Neural progenitor cell (in vitro differentiated cells): Measurements from ENCODE around the gene FOXI1. TPM values are rescaled to one million over a fixed set of nuclear protein-coding genes. Genes with fewer than 3 reads are reported as not detected.
A peak's percentile ranks its signal among the peaks of the same experiment; 100 is the strongest.

Source experiments
- DNase-seq: peaks from one replicate; pipeline ENCODE4 v3.0.0-alpha.2; 2016; ENCODE audit warnings: low spot score
- H2AFZ ChIP-seq: fragments of 200-600 bp; sonication (generic); replicated peaks from 2 replicates; pipeline ENCODE4 v1.6.1; 2016; ENCODE audit warnings: antibody characterized with exemption
- H3F3A ChIP-seq: fragments of 200-600 bp; sonication (generic); 2 replicates; pipeline ENCODE4 v1.6.1; 2016; ENCODE audit warnings: antibody characterized with exemption, low read depth
- H3K27ac ChIP-seq: fragments of 200-600 bp; sonication (generic); 2 replicates; pipeline ENCODE4 v1.5.1; 2016; ENCODE audit warnings: mild to moderate bottlenecking
- H3K27me3 ChIP-seq: fragments of 200-600 bp; sonication (generic); 2 replicates; pipeline ENCODE4 v1.6.1; 2016; ENCODE audit warnings: mild to moderate bottlenecking, moderate library complexity
- H3K36me3 ChIP-seq: fragments of 200-600 bp; sonication (generic); 2 replicates; pipeline ENCODE4 v1.5.1; 2016
- H3K4me1 ChIP-seq: fragments of 200-600 bp; sonication (generic); 2 replicates; pipeline ENCODE4 v1.6.1; 2016; ENCODE audit warnings: mixed run types
- H3K4me2 ChIP-seq: fragments of 200-600 bp; sonication (generic); 2 replicates; pipeline ENCODE4 v1.6.1; 2016
- H3K4me3 ChIP-seq: fragments of 200-600 bp; sonication (generic); 2 replicates; pipeline ENCODE4 v1.5.1; 2016
- H3K79me2 ChIP-seq: fragments of 200-600 bp; sonication (generic); 2 replicates; pipeline ENCODE4 v1.6.1; 2016; ENCODE audit warnings: low read depth
- H3K9ac ChIP-seq: fragments of 200-600 bp; sonication (generic); 2 replicates; pipeline ENCODE4 v1.6.1; 2016
- H3K9me3 ChIP-seq: fragments of 200-600 bp; sonication (generic); 2 replicates; pipeline ENCODE4 v1.5.1; 2016; ENCODE audit warnings: low read depth
- H4K20me1 ChIP-seq: fragments of 200-600 bp; sonication (generic); 2 replicates; pipeline ENCODE4 v1.6.1; 2016; ENCODE audit warnings: low read depth
- H3K27ac Mint-ChIP-seq: 3 replicates; pipeline ENCODE4 v1.8.0; 2021; ENCODE audit warnings: mixed read lengths
- H3K27me3 Mint-ChIP-seq: 2 replicates; pipeline ENCODE4 v1.8.0; 2022; ENCODE audit warnings: low read depth, mild to moderate bottlenecking, inconsistent platforms, moderate library complexity, mixed read lengths; ENCODE audit not compliant: insufficient read depth
- H3K36me3 Mint-ChIP-seq: 3 replicates; pipeline ENCODE4 v1.8.0; 2021; ENCODE audit warnings: mixed read lengths
- H3K4me1 Mint-ChIP-seq: 3 replicates; pipeline ENCODE4 v1.8.0; 2021; ENCODE audit warnings: mixed read lengths
- H3K4me3 Mint-ChIP-seq: 3 replicates; pipeline ENCODE4 v1.8.0; 2021; ENCODE audit warnings: mild to moderate bottlenecking, moderate library complexity, mixed read lengths
- H3K9me3 Mint-ChIP-seq: 3 replicates; pipeline ENCODE4 v1.8.0; 2020; ENCODE audit warnings: mixed read lengths
- CTCF ChIP-seq: fragments of 200-600 bp; sonication (generic); IDR thresholded peaks from 2 replicates; pipeline ENCODE4 v1.5.1; 2017; ENCODE audit warnings: antibody characterized with exemption, mild to moderate bottlenecking
- EZH2 ChIP-seq: fragments of 200-600 bp; sonication (generic); IDR thresholded peaks from 2 replicates; pipeline ENCODE4 v1.6.1; 2017; ENCODE audit warnings: antibody characterized with exemption, mild to moderate bottlenecking, moderate library complexity
- EZH2phosphoT487 ChIP-seq: fragments of 200-600 bp; sonication (generic); IDR thresholded peaks from 2 replicates; pipeline ENCODE4 v1.6.1; 2017; ENCODE audit warnings: antibody characterized with exemption
- total RNA-seq: library from RNA; depleted of rRNA; stranded (reverse); fragments of >200 nt; gene quantifications from 2 replicates; pipeline ENCODE4 v1.2.3, GENCODE V29; 2015; ENCODE audit warnings: low replicate concordance

FOXI1 gene
- total RNA-seq, 1 donor from 2014 or later = not detected

GRCh38 chr5:170097934-170098333, 7.8 kb upstream of the FOXI1 start:
- Histone ChIP-seq H3K27me3 (peaks cover 33% of the 10 kb centered on the region), H3K36me3 (no peaks in the 10 kb centered on the region), H3K4me2 (no peak overlapping the region), H3K4me3 (no peak overlapping the region), H3K4me1 (peaks cover 11% of the 10 kb centered on the region), H3K9ac (no peak overlapping the region), H3K27ac (no peak overlapping the region), H2AFZ (no peak overlapping the region), H3K9me3 (no peaks in the 10 kb centered on the region), H3K79me2 (no peaks in the 10 kb centered on the region), H4K20me1 (no peaks in the 10 kb centered on the region), H3F3A (peaks cover 3% of the 10 kb centered on the region)
- DNase-seq = no peak
- H3K9me3 Mint-ChIP-seq = no peaks in the 10 kb centered on the region
- H3K4me1 Mint-ChIP-seq = peaks cover 19% of the 10 kb centered on the region
- H3K36me3 Mint-ChIP-seq = no peaks in the 10 kb centered on the region
- peak overlapping the region; percentile 36 for H3K27ac Mint-ChIP-seq
- TF ChIP-seq EZH2 (no peak), CTCF (no peak), EZH2phosphoT487 (no peak)
- H3K27me3 Mint-ChIP-seq = peaks cover 11% of the 10 kb centered on the region
- no peak overlapping the region for H3K4me3 Mint-ChIP-seq

GRCh38 chr5:170100066-170100943, 5.4 kb upstream of the FOXI1 start:
- Histone ChIP-seq H3K4me1 (peaks cover 3% of the 10 kb centered on the region), H3K9ac (no peak overlapping the region), H3K36me3 (no peaks in the 10 kb centered on the region), H3K9me3 (no peaks in the 10 kb centered on the region), H4K20me1 (no peaks in the 10 kb centered on the region), H3F3A (no peaks in the 10 kb centered on the region), H3K4me3 (no peak overlapping the region), H2AFZ (no peak overlapping the region), H3K4me2 (no peak overlapping the region), H3K79me2 (no peaks in the 10 kb centered on the region), H3K27ac (no peak overlapping the region), H3K27me3 (peaks cover 55% of the 10 kb centered on the region)
- TF ChIP-seq EZH2 (no peak), CTCF (peak; percentile 88)
- peak overlapping the region; percentile 29 for H3K27ac Mint-ChIP-seq
- peaks cover 10% of the 10 kb centered on the region for H3K4me1 Mint-ChIP-seq
- H3K4me3 Mint-ChIP-seq = no peak overlapping the region
- DNase-seq = peak; percentile 93
- peaks cover 20% of the 10 kb centered on the region for H3K27me3 Mint-ChIP-seq
- no peaks in the 10 kb centered on the region for H3K9me3 Mint-ChIP-seq
- H3K36me3 Mint-ChIP-seq = no peaks in the 10 kb centered on the region

GRCh38 chr5:170103447-170103846, 2.2 kb upstream of the FOXI1 start:
- TF ChIP-seq EZH2phosphoT487 (no peak), CTCF (no peak), EZH2 (no peak)
- no peaks in the 10 kb centered on the region for H3K9me3 Mint-ChIP-seq
- no peaks in the 10 kb centered on the region for H3K36me3 Mint-ChIP-seq
- H3K4me1 Mint-ChIP-seq = peaks cover 5% of the 10 kb centered on the region
- Histone ChIP-seq H3K36me3 (no peaks in the 10 kb centered on the region), H4K20me1 (no peaks in the 10 kb centered on the region), H3K4me2 (no peak overlapping the region), H3K9me3 (no peaks in the 10 kb centered on the region), H3K4me1 (no peaks in the 10 kb centered on the region), H3K4me3 (no peak overlapping the region), H3K27me3 (peaks cover 81% of the 10 kb centered on the region), H3K79me2 (no peaks in the 10 kb centered on the region), H3F3A (no peaks in the 10 kb centered on the region), H3K27ac (no peak overlapping the region), H2AFZ (no peak overlapping the region), H3K9ac (no peak overlapping the region)
- no peak overlapping the region for H3K27ac Mint-ChIP-seq
- no peak overlapping the region for H3K4me3 Mint-ChIP-seq
- no peak for DNase-seq
- peaks cover 16% of the 10 kb centered on the region for H3K27me3 Mint-ChIP-seq
